ENCODE measurements around the gene MACROH2A1.

MACROH2A1 gene

DNA sequence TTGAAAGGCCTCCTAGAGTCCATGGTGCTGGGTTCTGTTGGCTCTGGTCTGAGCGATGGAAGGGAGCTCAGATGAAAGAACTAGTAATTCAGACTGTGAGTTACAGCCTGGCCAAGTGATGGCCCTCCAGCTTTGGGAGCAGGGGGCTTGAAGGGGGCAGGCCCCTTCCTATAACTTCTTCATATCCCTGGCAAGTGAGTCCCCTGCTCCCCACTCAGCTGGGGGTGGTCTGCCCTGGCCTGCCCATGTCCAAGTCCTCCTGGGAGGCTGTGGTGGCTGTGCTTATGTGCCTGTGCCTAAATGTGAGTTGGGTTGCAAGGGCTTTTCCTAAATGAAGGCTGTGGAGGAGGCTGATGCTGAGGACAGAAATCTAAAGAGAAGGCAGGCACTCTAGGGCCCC lies 80.1 kb downstream of the MACROH2A1 start:
- TF ChIP-seq, protein P1, sequence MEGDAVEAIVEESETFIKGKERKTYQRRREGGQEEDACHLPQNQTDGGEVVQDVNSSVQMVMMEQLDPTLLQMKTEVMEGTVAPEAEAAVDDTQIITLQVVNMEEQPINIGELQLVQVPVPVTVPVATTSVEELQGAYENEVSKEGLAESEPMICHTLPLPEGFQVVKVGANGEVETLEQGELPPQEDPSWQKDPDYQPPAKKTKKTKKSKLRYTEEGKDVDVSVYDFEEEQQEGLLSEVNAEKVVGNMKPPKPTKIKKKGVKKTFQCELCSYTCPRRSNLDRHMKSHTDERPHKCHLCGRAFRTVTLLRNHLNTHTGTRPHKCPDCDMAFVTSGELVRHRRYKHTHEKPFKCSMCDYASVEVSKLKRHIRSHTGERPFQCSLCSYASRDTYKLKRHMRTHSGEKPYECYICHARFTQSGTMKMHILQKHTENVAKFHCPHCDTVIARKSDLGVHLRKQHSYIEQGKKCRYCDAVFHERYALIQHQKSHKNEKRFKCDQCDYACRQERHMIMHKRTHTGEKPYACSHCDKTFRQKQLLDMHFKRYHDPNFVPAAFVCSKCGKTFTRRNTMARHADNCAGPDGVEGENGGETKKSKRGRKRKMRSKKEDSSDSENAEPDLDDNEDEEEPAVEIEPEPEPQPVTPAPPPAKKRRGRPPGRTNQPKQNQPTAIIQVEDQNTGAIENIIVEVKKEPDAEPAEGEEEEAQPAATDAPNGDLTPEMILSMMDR (IDR thresholded peaks at IDR 0.05; ENCODE audit: low read depth, low read length): no peak
- no peak for DNase-seq
- Histone ChIP-seq H3K9me3 (ENCODE audit: severe bottlenecking) (peaks cover 2% of the 10 kb centered on the region), H3K36me3 (no peaks in the 10 kb centered on the region), H3K27me3 (ENCODE audit: insufficient read depth, low read depth, severe bottlenecking) (no peaks in the 10 kb centered on the region), H3K27ac (no peak overlapping the region), H3K4me3 (ENCODE audit: low read depth, low read length) (no peak overlapping the region)

GRCh38 chr5:135318037-135318436 lies 81.0 kb downstream of the MACROH2A1 start:
- TF ChIP-seq, protein P1 (IDR thresholded peaks at IDR 0.05; ENCODE audit: low read depth, low read length): no peak
- H3K27ac ChIP-seq: no peak overlapping the region
- H3K27me3 ChIP-seq (ENCODE audit: insufficient read depth, low read depth, severe bottlenecking): no peaks in the 10 kb centered on the region
- peaks cover 2% of the 10 kb centered on the region for H3K9me3 ChIP-seq (ENCODE audit: severe bottlenecking)
- no peaks in the 10 kb centered on the region for H3K36me3 ChIP-seq
- H3K4me3 ChIP-seq (ENCODE audit: low read depth, low read length): no peak overlapping the region
- DNase-seq: no peak

DNA sequence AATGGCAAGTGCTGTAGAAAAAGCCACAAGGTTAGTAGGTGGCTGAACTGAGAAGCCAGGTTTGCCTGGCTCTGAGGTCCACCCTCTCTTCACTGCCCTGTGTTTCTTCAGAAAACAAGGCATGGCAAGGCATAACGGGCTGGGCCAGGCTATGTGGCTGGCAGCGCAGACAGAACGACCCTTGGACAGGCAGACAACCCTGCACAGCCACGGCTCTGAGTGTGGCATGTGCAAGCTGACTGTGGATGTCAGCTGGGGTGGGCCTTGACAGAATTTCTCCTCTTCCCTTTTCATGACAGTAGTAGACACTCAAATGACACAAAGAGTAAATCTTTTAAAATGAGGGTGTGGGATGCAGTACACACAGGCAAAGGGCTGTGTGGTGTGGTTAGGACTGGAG lies 81.7 kb downstream of the MACROH2A1 start:
- Histone ChIP-seq H3K27ac (no peak overlapping the region), H3K9me3 (ENCODE audit: severe bottlenecking) (peaks cover 2% of the 10 kb centered on the region), H3K36me3 (no peaks in the 10 kb centered on the region), H3K4me3 (ENCODE audit: low read depth, low read length) (no peak overlapping the region), H3K27me3 (ENCODE audit: insufficient read depth, low read depth, severe bottlenecking) (no peaks in the 10 kb centered on the region)
- TF ChIP-seq, protein P1 (IDR thresholded peaks at IDR 0.05; ENCODE audit: low read depth, low read length): no peak
- DNase-seq: no peak

- no peak for DNase-seq
- no peak overlapping the region for H3K4me3 ChIP-seq (ENCODE audit: low read depth, low read length)
Observed at GRCh38 chr5:135315386-135315785, 83.6 kb downstream of the MACROH2A1 start.

DNA sequence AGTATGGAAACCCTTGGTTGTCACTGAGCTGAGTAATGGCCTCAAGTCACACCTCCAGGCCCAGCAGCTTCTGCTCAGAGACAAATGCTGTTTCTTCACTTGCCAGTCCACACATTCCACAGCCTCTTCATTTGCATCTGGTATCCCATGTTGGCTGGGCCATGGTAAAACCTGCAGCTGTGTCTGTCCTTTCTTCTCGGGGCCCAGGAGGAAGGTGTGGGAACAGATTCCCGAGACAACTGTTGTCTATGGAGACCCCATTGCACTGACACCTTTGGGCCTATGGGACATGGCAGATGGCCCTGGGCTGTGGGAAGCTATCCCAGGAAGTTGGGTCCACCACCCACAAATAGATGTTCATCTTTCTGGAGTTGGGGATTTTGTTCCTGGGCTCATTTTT lies 85.1 kb downstream of the MACROH2A1 start:
- no peak overlapping the region for H3K27ac ChIP-seq
- DNase-seq: no peak
- no peaks in the 10 kb centered on the region for H3K27me3 ChIP-seq (ENCODE audit: insufficient read depth, low read depth, severe bottlenecking)
- H3K9me3 ChIP-seq (ENCODE audit: severe bottlenecking): peaks cover 2% of the 10 kb centered on the region
- H3K36me3 ChIP-seq: no peaks in the 10 kb centered on the region
- no peak overlapping the region for H3K4me3 ChIP-seq (ENCODE audit: low read depth, low read length)
- TF ChIP-seq, protein P1 (IDR thresholded peaks at IDR 0.05; ENCODE audit: low read depth, low read length): no peak

More at GRCh38 chr5:135315386-135315785, 83.6 kb downstream of the MACROH2A1 start:
- H3K27ac ChIP-seq: no peak overlapping the region
- H3K36me3 ChIP-seq: no peaks in the 10 kb centered on the region
- TF ChIP-seq, protein P1 (IDR thresholded peaks at IDR 0.05; ENCODE audit: low read depth, low read length): no peak
- H3K27me3 ChIP-seq (ENCODE audit: insufficient read depth, low read depth, severe bottlenecking): no peaks in the 10 kb centered on the region
- H3K9me3 ChIP-seq (ENCODE audit: severe bottlenecking): peaks cover 2% of the 10 kb centered on the region

DNA sequence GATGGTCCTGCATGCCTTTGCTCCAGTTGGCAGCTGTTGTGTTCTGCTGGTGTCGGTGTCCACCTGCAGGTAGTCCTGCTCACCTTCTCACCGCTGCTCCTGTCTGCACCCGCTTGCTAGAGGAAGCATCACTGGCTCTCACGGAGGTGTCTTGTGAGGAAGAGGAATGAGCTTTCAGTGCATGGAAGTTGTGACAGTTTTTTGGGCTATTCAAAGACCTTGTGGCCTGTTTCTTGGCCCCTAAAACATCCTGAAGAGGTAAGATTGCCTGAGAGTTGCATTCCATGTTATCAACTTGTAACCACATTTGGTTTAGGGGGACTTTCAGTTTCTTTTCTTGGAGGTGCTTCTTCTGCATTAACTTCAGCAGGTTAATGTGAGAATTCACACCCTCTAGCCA lies 85.6 kb downstream of the MACROH2A1 start:
- Histone ChIP-seq H3K4me3 (ENCODE audit: low read depth, low read length) (no peak overlapping the region), H3K36me3 (no peaks in the 10 kb centered on the region), H3K27me3 (ENCODE audit: insufficient read depth, low read depth, severe bottlenecking) (no peaks in the 10 kb centered on the region), H3K27ac (no peak overlapping the region), H3K9me3 (ENCODE audit: severe bottlenecking) (peaks cover 2% of the 10 kb centered on the region)
- DNase-seq: no peak
- TF ChIP-seq, protein P1 (IDR thresholded peaks at IDR 0.05; ENCODE audit: low read depth, low read length): no peak

Measured in WERI-Rb-1 (cell line).